ENCODE measurements around the gene MMP25.
"Not testable (repeated sequence)": the region's sequence is repeated elsewhere in the genome, so short reads cannot be mapped to it uniquely, and the experiment has no call there.

The MMP25 gene

GRCh38 chr16:3072576-3073263 lies 26.4 kb downstream of the MMP25 start:
- DNase-seq (ENCODE audit: low read depth), result not testable (repeated sequence)

DNA sequence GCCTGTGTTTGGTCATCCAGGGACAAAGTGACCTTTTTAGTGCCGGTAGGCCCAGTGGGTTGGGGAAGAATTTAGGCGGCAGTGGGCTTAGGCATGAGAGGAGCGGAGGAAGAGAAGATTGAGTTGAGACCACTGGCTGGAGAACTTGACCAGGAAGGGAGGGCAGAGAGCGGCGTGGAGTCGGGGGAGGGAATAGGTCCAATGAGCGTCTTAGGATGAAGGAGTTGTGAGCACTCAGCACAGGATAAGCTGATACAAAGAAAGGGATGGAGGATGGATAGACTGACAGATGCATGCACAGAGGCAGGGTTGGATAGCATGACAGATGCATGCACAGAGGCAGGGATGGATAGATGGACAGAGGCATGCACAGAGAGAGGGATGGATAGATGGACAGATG lies 27.1 kb downstream of the MMP25 start:
- DNase-seq (ENCODE audit: low read depth), result no peak

DNA sequence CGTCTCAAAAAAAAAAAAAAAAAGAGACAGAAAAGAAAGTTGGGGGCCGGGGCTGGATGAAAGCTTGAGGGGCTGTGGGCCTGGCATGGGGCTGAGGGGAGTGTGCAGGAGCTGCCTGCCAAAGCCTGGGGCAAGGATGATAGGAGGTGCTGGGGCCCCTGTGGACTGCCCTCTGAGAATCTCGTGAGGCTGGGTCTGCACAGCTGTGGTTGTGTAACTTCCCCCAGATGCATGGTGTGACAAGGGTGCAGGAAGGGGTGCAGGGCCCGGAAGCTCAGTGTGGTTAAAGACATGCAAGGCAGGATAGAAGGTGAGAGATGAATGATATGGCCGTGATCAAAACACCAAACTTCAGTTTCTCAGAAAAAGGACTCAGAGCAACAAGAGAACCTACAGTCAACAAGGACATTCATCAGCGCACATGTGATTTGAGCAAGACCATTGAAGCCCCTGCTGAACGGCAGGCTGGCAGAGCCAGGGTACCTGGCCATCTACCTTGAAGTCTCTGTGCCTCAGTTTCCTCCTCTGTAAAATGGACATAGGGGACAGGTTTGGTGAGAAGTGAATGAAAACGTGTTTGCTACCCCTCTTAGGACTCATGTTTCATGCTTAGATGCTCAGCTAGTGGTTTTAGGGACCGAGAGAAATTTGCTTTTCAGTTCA lies 28.6 kb downstream of the MMP25 start:
- DNase-seq (ENCODE audit: low read depth), result no peak

- no peak for DNase-seq (ENCODE audit: low read depth)
These were observed 29.2 kb downstream of the MMP25 start for GRCh38 chr16:3075523-3075915.

GRCh38 chr16:3075946-3076345 lies 29.6 kb downstream of the MMP25 start:
- DNase-seq (ENCODE audit: low read depth), result not testable (repeated sequence)

GRCh38 chr16:3076577-3076976 lies 30.2 kb downstream of the MMP25 start:
- DNase-seq (ENCODE audit: low read depth), result no peak

DNA sequence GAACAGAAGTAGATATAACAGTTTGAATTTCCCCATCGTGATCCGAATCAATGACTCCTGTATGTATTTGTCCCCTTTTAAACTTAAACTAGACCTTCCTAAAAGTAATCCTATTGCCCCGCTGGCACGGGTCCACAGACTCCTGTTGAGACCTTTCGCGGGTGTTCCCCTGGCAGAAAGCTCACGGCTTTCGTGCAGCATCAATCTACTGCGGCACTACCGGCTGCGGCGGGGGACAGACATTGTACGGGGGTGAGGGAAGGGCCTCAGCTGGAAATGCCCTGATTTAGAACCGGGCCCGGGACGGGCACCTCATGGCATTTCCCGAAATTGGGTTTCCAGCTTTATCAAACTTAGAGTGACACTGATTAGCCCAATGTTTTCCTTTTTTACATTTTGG lies 33.7 kb downstream of the MMP25 start:
- no peak for DNase-seq (ENCODE audit: low read depth)

- not testable (repeated sequence) for DNase-seq (ENCODE audit: low read depth)
These were observed 35.6 kb downstream of the MMP25 start for GRCh38 chr16:3081957-3082356.

DNA sequence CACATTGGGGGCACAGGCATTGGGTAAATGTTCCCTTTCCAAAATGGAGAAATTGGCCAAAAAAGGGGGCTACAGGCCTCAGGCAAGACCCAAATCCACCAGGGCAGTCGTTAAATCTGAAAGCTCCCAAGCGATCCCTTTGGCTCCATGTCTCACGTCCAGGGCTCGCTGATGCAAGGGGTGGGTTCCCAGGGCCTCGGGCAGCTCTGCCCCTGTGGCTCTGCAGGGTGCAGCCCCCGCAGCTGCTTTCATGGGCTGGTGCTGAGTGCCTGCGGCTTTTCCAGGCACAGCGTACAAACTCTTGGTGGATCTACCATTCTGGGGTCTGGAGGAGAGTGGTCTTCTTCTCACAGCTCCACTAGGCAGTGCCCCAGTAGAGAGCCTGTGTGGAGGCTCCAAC lies 37.0 kb downstream of the MMP25 start:
- DNase-seq (ENCODE audit: low read depth), result not testable (repeated sequence)

- no peak for DNase-seq (ENCODE audit: low read depth)
These were observed 38.1 kb downstream of the MMP25 start for GRCh38 chr16:3084491-3084890.

- DNase-seq (ENCODE audit: low read depth), result no peak
These were observed 38.8 kb downstream of the MMP25 start for GRCh38 chr16:3084969-3085670.

DNA sequence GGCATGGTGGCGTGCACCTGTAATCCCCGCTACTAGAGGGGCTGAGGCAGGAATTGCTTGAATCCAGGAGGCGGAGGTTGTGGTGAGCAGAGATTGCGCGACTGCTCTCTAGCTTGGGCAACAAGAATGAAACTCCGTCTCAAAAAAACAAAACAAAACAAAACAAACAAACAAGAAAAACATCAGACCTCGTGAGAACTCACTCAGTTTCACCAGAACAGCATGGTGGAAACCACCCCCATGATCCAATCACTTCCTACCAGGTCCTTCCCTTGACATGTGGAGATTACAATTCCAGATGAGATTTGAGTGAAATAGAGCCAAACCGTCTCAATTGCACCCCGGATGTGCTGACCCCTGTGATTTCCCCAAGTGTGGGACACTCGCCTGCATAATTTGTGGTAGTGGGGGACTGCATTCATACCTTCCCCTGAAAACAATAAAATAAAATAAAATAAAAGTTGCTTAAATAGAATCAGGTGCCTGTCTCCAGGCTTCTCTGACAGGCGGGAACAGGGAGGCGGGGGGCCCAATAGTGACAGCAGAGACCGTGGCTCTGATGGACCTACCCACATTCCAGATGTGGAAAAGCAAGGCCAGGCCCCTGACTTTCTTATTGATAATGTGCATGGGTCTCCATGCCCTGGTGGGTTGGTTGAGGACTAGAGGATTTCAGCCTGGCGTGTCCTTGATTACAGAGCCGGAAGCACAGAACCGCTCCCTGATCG lies 39.7 kb downstream of the MMP25 start:
- DNase-seq (ENCODE audit: low read depth), result no peak

DNA sequence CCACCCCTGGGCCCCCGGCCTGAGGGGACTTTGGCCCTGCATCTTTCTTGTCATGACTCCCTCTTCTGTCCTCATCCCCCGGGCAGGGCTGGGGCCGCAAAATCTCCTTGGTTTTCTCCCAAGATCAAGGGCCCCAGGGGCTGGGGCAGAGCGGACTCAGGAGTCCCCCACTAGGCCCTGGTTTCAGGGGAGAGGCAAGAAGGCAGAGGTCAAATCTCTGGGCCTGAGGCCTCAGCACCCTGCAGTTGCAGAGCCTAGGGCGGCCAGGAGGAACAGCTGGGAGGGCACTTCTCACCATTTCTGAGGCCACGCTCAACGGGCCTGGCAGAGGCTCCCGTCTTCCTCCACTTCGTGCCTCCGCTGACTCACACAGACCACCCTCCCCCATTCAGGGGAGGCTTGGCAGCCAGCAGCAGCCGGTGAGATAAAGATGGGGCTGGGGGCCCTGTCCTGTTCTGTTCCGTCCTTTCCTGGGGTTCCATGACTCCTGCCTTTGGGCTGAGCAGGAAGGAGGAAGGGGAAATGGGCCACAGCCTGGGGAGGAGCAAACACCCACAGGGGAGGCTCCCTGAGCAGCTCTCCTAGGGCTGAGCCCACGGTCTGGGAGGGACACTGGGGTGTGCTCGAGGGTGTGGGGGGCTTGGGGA lies 40.4 kb downstream of the MMP25 start:
- DNase-seq (ENCODE audit: low read depth), result no peak

DNA sequence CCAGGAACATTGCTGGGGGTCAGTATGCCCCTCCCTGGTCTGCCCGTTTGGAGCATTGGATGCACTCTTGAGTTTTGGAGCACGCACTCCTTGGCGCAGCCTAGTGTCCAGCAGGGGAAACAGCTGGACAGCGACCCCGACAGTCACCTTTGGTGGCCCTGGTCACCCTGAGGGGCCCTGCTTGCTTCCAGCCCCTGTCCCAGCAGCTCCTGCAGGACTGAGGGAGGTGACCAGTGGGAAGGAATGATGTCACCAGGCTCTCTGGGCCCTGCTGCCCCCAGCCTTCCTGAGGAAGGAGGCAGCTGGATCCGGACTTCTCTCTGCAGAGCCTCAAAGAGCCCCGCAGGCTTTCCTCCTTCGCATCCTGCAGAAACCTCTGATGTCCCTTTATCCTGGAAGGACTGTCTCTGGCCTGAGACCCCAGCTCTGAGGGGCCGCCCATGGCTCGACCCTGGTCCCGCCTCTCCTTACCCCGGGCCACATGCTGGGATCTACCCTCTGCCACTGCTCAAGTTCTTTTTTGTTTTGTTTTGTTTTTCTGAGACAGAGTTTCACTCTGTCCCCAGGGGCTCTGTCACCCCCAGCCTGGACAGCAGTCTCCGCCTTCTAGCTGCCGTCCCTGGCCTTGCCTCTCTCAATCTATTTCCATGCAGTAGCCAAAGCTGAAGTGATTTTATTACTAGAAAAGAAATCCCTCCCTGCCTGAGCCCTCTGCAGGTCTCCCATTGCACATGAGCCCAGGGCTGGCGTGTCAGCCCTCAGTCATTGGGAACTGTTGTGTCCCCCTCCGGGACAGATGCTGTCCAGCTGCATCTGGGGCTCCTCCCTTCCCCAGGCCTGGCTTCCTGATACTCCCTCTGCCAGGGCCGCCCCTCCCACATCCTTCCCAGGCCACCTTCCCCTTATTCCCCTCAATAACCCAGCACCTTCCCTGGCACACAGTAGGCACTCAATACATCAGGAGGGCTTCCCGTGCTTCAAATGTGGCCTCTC lies 41.2 kb downstream of the MMP25 start:
- DNase-seq (ENCODE audit: low read depth), result no peak

- DNase-seq (ENCODE audit: low read depth), result no peak
These were observed 42.1 kb downstream of the MMP25 start for GRCh38 chr16:3088450-3088849.

DNA sequence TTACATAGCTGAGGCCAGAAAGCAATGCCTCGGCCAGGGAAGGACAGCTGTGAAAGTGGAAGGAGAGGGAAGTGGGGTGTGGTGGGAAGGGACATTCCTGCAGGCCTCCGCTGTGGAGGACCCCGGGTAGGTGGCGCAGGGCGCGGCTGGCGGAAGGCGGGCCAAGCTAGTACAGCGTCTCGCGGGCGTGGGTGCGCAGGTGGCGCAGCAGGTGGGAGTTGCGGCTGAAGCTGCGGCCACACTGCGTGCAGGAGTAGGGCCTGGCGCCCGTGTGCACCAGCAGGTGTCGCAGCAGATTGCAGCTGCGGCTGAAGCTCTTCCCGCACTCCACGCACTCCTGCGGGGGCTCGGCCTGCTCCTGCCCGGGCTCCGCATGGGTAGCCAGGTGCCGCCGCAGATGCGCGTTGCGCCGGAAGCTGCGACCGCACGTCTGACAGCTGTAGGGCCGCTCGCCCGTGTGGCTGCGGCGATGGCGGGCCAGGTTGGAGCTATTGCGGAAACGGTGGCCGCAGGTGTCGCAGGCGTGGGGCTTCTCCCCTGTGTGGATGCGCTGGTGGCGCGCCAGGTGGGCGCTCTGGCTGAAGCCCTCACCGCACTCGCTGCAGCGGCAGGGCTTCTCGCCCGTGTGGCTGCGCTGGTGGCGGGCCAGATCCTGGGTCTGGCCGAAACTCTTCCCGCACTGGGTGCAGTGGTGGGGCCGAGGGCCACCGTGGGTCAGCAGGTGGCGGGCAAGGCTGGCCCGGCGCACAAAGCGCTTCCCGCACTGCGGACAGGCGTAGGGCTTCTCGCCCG lies 42.8 kb downstream of the MMP25 start:
- no peak for DNase-seq (ENCODE audit: low read depth)

GRCh38 chr16:3089717-3090592 lies 43.6 kb downstream of the MMP25 start:
- no peak for DNase-seq (ENCODE audit: low read depth)

- DNase-seq (ENCODE audit: low read depth), result no peak
These were observed 45.2 kb downstream of the MMP25 start for GRCh38 chr16:3091551-3091950.

DNA sequence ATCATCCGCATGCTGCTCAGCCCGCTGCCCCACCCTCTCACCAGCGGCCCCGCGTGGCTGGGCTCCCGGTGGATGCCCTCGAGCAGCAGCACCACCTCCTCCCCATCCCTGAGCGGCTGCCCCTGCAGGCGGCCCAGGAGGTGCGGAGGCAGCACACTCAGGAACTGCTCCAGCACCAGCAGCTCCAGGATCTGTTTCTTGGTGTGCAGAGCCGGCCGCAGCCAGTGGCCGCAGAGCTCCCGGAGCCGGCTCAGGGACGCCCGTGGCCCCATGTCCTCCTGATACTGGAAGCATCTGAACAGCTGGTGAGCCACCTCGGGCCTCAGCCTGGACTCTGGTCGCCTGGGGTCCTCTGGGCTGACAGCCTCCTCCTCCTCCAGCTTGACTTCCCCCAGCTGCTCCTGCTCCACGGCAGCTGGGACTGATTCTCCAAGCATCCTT lies 46.2 kb downstream of the MMP25 start:
- DNase-seq (ENCODE audit: low read depth), result no peak
